Measurements from ENCODE around the gene TFR2. TPM values are rescaled to one million over a fixed set of nuclear protein-coding genes. Genes with fewer than 3 reads are reported as not detected.
A peak's percentile ranks its signal among the peaks of the same experiment; 100 is the strongest.

The TFR2 gene
- total RNA-seq, 1 donor from 2014 or later = 0.50 TPM

GRCh38 chr7:100599911-100600729 is 41.2 kb downstream of the TFR2 start:
- Histone ChIP-seq H3K4me1 (ENCODE audit: insufficient read depth, low read length) (peaks cover 22% of the 10 kb centered on the region), H3K9me3 (ENCODE audit: insufficient read depth, low read depth, low read length) (no peaks in the 10 kb centered on the region), H3K79me2 (ENCODE audit: insufficient read depth, low read length) (peaks cover 6% of the 10 kb centered on the region), H3K27ac (ENCODE audit: low read depth, low read length) (no peak overlapping the region), H3K4me2 (ENCODE audit: low read length) (no peak overlapping the region), H3K9ac (ENCODE audit: low read length) (no peak overlapping the region), H2AFZ (ENCODE audit: low read depth, low read length) (no peak overlapping the region), H3K27me3 (ENCODE audit: insufficient read depth, low read length) (no peaks in the 10 kb centered on the region), H4K20me1 (ENCODE audit: insufficient read depth, low read length) (no peaks in the 10 kb centered on the region), H3K4me3 (ENCODE audit: insufficient read depth, low read depth, low read length) (no peak overlapping the region), H3K36me3 (ENCODE audit: insufficient read depth, low read length) (no peaks in the 10 kb centered on the region)
- no peak for TF ChIP-seq CTCF (IDR thresholded peaks at IDR 0.05; ENCODE audit: insufficient read depth, low read depth, low read length)
- no peak for TF ChIP-seq EZH2 (IDR thresholded peaks at IDR 0.05; ENCODE audit: insufficient read depth, low read length)
- peaks cover 7% of the 10 kb centered on the region for H3K4me1 Mint-ChIP-seq (ENCODE audit: low read depth, unreplicated experiment)
- H3K36me3 Mint-ChIP-seq (ENCODE audit: low read depth, unreplicated experiment) = peaks cover 6% of the 10 kb centered on the region
- no peak overlapping the region for H3K27ac Mint-ChIP-seq (ENCODE audit: unreplicated experiment)
- DNase-seq (ENCODE audit: low read depth) (no peak), FAIRE-seq (no peak)
- H3K27me3 Mint-ChIP-seq (ENCODE audit: low read depth, unreplicated experiment) = peaks cover 6% of the 10 kb centered on the region
- no peak overlapping the region for H3K4me3 Mint-ChIP-seq (ENCODE audit: unreplicated experiment)
- H3K9me3 Mint-ChIP-seq (ENCODE audit: unreplicated experiment) = no peaks in the 10 kb centered on the region

- H2AFZ ChIP-seq (ENCODE audit: low read depth, low read length) = no peak overlapping the region
- no peak overlapping the region for H3K27ac ChIP-seq (ENCODE audit: low read depth, low read length)
- DNase-seq (ENCODE audit: low read depth) = no peak
- peaks cover 7% of the 10 kb centered on the region for H3K36me3 Mint-ChIP-seq (ENCODE audit: low read depth, unreplicated experiment)
- H3K4me3 ChIP-seq (ENCODE audit: insufficient read depth, low read depth, low read length) = no peak overlapping the region
- H3K4me2 ChIP-seq (ENCODE audit: low read length) = no peak overlapping the region
- H3K27me3 ChIP-seq (ENCODE audit: insufficient read depth, low read length) = no peaks in the 10 kb centered on the region
- peaks cover 12% of the 10 kb centered on the region for H3K4me1 ChIP-seq (ENCODE audit: insufficient read depth, low read length)
- peaks cover 6% of the 10 kb centered on the region for H3K27me3 Mint-ChIP-seq (ENCODE audit: low read depth, unreplicated experiment)
- TF ChIP-seq CTCF (IDR thresholded peaks at IDR 0.05; ENCODE audit: insufficient read depth, low read depth, low read length) = no peak
- no peak for TF ChIP-seq EZH2 (IDR thresholded peaks at IDR 0.05; ENCODE audit: insufficient read depth, low read length)
- no peak for FAIRE-seq
- peaks cover 7% of the 10 kb centered on the region for H3K4me1 Mint-ChIP-seq (ENCODE audit: low read depth, unreplicated experiment)
- H3K9me3 Mint-ChIP-seq (ENCODE audit: unreplicated experiment) = no peaks in the 10 kb centered on the region
- H3K36me3 ChIP-seq (ENCODE audit: insufficient read depth, low read length) = no peaks in the 10 kb centered on the region
- no peak overlapping the region for H3K4me3 Mint-ChIP-seq (ENCODE audit: unreplicated experiment)
- H3K9me3 ChIP-seq (ENCODE audit: insufficient read depth, low read depth, low read length) = no peaks in the 10 kb centered on the region
- no peak overlapping the region for H3K9ac ChIP-seq (ENCODE audit: low read length)
- H4K20me1 ChIP-seq (ENCODE audit: insufficient read depth, low read length) = no peaks in the 10 kb centered on the region
- peaks cover 2% of the 10 kb centered on the region for H3K79me2 ChIP-seq (ENCODE audit: insufficient read depth, low read length)
- H3K27ac Mint-ChIP-seq (ENCODE audit: unreplicated experiment) = peak overlapping the region; percentile 78
Observed at GRCh38 chr7:100598425-100598824, 42.9 kb downstream of the TFR2 start.

GRCh38 chr7:100595188-100595587 is 46.2 kb downstream of the TFR2 start:
- no peak for TF ChIP-seq CTCF (IDR thresholded peaks at IDR 0.05; ENCODE audit: insufficient read depth, low read depth, low read length)
- no peak for TF ChIP-seq EZH2 (IDR thresholded peaks at IDR 0.05; ENCODE audit: insufficient read depth, low read length)
- Histone ChIP-seq H3K9ac (ENCODE audit: low read length) (no peak overlapping the region), H3K4me1 (ENCODE audit: insufficient read depth, low read length) (peaks cover 3% of the 10 kb centered on the region), H3K79me2 (ENCODE audit: insufficient read depth, low read length) (no peaks in the 10 kb centered on the region), H2AFZ (ENCODE audit: low read depth, low read length) (no peak overlapping the region), H4K20me1 (ENCODE audit: insufficient read depth, low read length) (no peaks in the 10 kb centered on the region), H3K9me3 (ENCODE audit: insufficient read depth, low read depth, low read length) (no peaks in the 10 kb centered on the region), H3K36me3 (ENCODE audit: insufficient read depth, low read length) (no peaks in the 10 kb centered on the region), H3K27me3 (ENCODE audit: insufficient read depth, low read length) (no peaks in the 10 kb centered on the region), H3K4me2 (ENCODE audit: low read length) (no peak overlapping the region), H3K27ac (ENCODE audit: low read depth, low read length) (no peak overlapping the region), H3K4me3 (ENCODE audit: insufficient read depth, low read depth, low read length) (no peak overlapping the region)
- H3K36me3 Mint-ChIP-seq (ENCODE audit: low read depth, unreplicated experiment) = peaks cover 7% of the 10 kb centered on the region
- H3K9me3 Mint-ChIP-seq (ENCODE audit: unreplicated experiment) = no peaks in the 10 kb centered on the region
- peaks cover 9% of the 10 kb centered on the region for H3K27me3 Mint-ChIP-seq (ENCODE audit: low read depth, unreplicated experiment)
- H3K4me1 Mint-ChIP-seq (ENCODE audit: low read depth, unreplicated experiment) = peaks cover 4% of the 10 kb centered on the region
- DNase-seq (ENCODE audit: low read depth) (no peak), FAIRE-seq (no peak)
- H3K4me3 Mint-ChIP-seq (ENCODE audit: unreplicated experiment) = no peak overlapping the region
- no peak overlapping the region for H3K27ac Mint-ChIP-seq (ENCODE audit: unreplicated experiment)
